ENCODE measurements around the gene SORCS2.

Gene SORCS2

GRCh38 chr4:7350396-7350795 is 158.1 kb downstream of the SORCS2 start:
- H3K4me3 ChIP-seq (ENCODE audit: low read length): no peak overlapping the region
- DNase-seq (ENCODE audit: low read depth): no peak
- TF ChIP-seq CTCF (conservative IDR thresholded peaks at IDR 0.05; ENCODE audit: low read length): no peak

GRCh38 chr4:7351014-7351413 is 158.7 kb downstream of the SORCS2 start:
- TF ChIP-seq CTCF (conservative IDR thresholded peaks at IDR 0.05; ENCODE audit: low read length): no peak
- no peak for DNase-seq (ENCODE audit: low read depth)
- no peak overlapping the region for H3K4me3 ChIP-seq (ENCODE audit: low read length)

GRCh38 chr4:7352486-7352885 is 160.1 kb downstream of the SORCS2 start:
- TF ChIP-seq CTCF (conservative IDR thresholded peaks at IDR 0.05; ENCODE audit: low read length): no peak
- no peak overlapping the region for H3K4me3 ChIP-seq (ENCODE audit: low read length)
- DNase-seq (ENCODE audit: low read depth): no peak

GRCh38 chr4:7353046-7353790 is 160.9 kb downstream of the SORCS2 start:
- DNase-seq (ENCODE audit: low read depth): no peak
- TF ChIP-seq CTCF (conservative IDR thresholded peaks at IDR 0.05; ENCODE audit: low read length): no peak

GRCh38 chr4:7353846-7354610 is 161.7 kb downstream of the SORCS2 start:
- DNase-seq (ENCODE audit: low read depth): no peak
- TF ChIP-seq CTCF (conservative IDR thresholded peaks at IDR 0.05; ENCODE audit: low read length): no peak

More at GRCh38 chr4:7353046-7353790, 160.9 kb downstream of the SORCS2 start:
- no peak overlapping the region for H3K4me3 ChIP-seq (ENCODE audit: low read length)

GRCh38 chr4:7354927-7355326 is 162.6 kb downstream of the SORCS2 start:
- no peak for TF ChIP-seq CTCF (conservative IDR thresholded peaks at IDR 0.05; ENCODE audit: low read length)
- DNase-seq (ENCODE audit: low read depth): peak; percentile 17
- H3K4me3 ChIP-seq (ENCODE audit: low read length): no peak overlapping the region

More at GRCh38 chr4:7353846-7354610, 161.7 kb downstream of the SORCS2 start:
- H3K4me3 ChIP-seq (ENCODE audit: low read length): no peak overlapping the region

GRCh38 chr4:7355795-7356194 is 163.5 kb downstream of the SORCS2 start:
- H3K4me3 ChIP-seq (ENCODE audit: low read length): no peak overlapping the region
- no peak for TF ChIP-seq CTCF (conservative IDR thresholded peaks at IDR 0.05; ENCODE audit: low read length)
- no peak for DNase-seq (ENCODE audit: low read depth)

Measured in AG10803 (cell line).